ENCODE measurements around the gene CWF19L2.

CWF19L2 gene

DNA sequence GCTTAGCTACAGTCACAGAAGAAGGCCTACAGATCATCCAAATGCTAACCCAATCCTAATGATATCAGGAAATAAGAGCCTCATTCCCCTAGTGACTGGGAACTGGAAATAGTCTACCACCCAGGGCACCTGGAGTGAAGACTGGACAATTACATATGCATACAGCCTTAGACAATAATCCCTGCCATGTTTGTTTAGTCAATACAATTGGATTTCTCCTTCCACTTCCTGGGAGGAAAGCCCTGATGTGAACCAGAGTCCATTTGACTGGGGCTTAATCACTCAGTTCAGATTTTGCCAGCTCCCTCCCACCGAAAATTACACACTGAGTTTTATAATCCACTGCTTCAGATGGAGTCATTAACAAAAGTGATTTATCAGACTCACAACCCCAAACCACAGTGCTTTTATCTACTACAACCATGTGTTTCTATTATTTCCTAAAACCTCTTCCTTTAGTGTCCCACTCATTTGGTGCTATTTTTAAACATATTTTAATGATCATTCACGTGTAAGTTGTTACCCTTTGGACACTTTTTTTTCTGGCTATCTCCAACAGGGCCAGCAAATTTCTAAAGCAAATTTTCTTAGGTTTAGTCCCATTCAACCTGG, 29.9 kb downstream of the CWF19L2 start:
- TF ChIP-seq, protein P1, sequence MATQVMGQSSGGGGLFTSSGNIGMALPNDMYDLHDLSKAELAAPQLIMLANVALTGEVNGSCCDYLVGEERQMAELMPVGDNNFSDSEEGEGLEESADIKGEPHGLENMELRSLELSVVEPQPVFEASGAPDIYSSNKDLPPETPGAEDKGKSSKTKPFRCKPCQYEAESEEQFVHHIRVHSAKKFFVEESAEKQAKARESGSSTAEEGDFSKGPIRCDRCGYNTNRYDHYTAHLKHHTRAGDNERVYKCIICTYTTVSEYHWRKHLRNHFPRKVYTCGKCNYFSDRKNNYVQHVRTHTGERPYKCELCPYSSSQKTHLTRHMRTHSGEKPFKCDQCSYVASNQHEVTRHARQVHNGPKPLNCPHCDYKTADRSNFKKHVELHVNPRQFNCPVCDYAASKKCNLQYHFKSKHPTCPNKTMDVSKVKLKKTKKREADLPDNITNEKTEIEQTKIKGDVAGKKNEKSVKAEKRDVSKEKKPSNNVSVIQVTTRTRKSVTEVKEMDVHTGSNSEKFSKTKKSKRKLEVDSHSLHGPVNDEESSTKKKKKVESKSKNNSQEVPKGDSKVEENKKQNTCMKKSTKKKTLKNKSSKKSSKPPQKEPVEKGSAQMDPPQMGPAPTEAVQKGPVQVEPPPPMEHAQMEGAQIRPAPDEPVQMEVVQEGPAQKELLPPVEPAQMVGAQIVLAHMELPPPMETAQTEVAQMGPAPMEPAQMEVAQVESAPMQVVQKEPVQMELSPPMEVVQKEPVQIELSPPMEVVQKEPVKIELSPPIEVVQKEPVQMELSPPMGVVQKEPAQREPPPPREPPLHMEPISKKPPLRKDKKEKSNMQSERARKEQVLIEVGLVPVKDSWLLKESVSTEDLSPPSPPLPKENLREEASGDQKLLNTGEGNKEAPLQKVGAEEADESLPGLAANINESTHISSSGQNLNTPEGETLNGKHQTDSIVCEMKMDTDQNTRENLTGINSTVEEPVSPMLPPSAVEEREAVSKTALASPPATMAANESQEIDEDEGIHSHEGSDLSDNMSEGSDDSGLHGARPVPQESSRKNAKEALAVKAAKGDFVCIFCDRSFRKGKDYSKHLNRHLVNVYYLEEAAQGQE (IDR thresholded peaks at IDR 0.05; ENCODE audit: insufficient read depth in 1 of 2, low read depth in 2 of 2, low read length in 2 of 2), result no peak
- TF ChIP-seq POLR2AphosphoS5 (IDR thresholded peaks at IDR 0.05; ENCODE audit: low read depth, low read length) (no peak), TAF1 (IDR thresholded peaks at IDR 0.05; ENCODE audit: borderline replicate concordance, insufficient read depth, low read length) (no peak), SIN3A (IDR thresholded peaks at IDR 0.05; ENCODE audit: borderline replicate concordance, insufficient read depth, low read length) (no peak), FOXP2 (optimal IDR thresholded peaks at IDR 0.05; ENCODE audit: borderline replicate concordance, extremely low read depth, extremely low read length, insufficient read depth) (no peak)

DNA sequence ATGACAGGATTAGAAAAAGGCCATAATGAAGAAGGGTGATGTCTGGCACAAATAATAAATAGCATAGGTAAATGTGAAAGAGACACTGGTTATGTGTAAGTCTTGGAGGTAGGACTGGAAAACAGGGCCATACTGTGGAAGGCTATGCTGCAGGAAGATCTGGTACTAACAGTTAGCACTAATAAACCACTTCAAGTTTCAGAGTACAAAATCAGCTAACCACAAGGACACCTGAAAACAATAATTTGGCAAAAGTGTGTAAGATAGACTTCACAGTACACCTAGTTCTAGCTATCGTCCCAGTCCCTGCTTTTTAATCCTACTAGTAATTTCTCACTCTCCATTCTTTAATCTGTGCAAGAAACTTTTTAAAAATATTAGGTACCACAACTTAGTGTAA, 44.3 kb downstream of the CWF19L2 start:
- TF ChIP-seq FOXP2 (optimal IDR thresholded peaks at IDR 0.05; ENCODE audit: borderline replicate concordance, extremely low read depth, extremely low read length, insufficient read depth), result no peak

DNA sequence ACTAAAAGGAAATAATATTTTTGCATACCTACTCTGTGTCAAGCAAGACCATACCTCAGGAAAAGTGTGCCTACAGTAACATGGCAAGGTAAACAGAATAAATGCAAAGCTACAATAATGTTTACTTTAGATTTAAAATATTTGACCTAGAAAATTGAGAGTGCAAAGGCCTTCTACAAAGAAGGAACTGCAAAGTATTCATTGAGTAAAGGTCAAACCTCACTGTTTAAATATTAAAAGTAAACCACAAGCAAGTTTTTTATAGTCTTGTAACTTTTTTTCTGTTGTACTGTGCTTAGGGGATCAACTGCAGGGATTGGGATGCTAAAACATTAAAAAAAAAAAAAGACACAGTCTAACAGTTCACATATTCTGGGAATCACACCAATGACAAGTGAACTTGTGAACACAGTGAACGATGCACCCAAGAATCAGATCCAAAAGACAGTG, 48.8 kb downstream of the CWF19L2 start:
- TF ChIP-seq SIN3A (IDR thresholded peaks at IDR 0.05; ENCODE audit: borderline replicate concordance, insufficient read depth, low read length), result no peak
- no peak for TF ChIP-seq POLR2AphosphoS5 (IDR thresholded peaks at IDR 0.05; ENCODE audit: low read depth, low read length)
- no peak for TF ChIP-seq FOXP2 (optimal IDR thresholded peaks at IDR 0.05; ENCODE audit: borderline replicate concordance, extremely low read depth, extremely low read length, insufficient read depth)
- TF ChIP-seq, protein P1 (IDR thresholded peaks at IDR 0.05; ENCODE audit: insufficient read depth in 1 of 2, low read depth in 2 of 2, low read length in 2 of 2), result no peak
- no peak for TF ChIP-seq TAF1 (IDR thresholded peaks at IDR 0.05; ENCODE audit: borderline replicate concordance, insufficient read depth, low read length)

DNA sequence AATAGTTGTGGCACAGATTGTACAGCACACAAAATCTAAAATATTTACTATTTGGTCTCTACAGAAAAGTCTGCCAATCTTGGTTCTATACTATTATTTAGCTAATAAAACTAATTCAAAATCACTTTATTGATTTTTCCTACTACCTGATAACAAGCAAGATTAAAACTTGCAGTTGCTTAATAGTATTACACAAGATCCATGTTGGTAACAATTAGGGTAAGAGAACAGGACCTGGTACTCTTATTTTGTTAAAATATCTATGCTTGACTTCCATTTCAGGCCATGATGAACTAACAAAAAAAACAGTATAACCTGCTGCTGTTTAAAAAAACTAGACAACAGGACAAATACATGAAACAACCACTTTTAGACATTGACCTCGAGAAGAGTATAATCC, 52.4 kb downstream of the CWF19L2 start:
- TF ChIP-seq POLR2AphosphoS5 (IDR thresholded peaks at IDR 0.05; ENCODE audit: low read depth, low read length) (no peak), SIN3A (IDR thresholded peaks at IDR 0.05; ENCODE audit: borderline replicate concordance, insufficient read depth, low read length) (no peak)
- TF ChIP-seq, protein P1 (IDR thresholded peaks at IDR 0.05; ENCODE audit: insufficient read depth in 1 of 2, low read depth in 2 of 2, low read length in 2 of 2), result no peak

DNA sequence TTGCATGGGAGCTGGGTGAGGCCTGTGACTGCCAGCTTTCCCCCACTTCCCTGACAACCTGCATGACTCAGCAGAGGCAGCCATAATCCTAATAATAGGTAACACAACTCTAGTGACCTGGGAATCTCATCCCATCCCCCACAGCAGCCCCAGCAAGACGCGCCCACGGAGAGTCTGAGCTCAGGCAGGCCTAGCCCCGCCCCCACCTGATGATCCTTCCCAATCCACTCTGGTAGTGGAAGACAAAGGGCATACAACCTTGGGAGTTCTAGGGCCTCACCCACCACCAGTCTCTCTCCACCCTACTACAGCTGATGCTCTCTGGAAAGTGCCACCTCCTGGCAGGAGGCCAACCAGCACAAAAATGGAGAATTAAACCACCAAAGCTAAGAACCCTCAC, 60.3 kb downstream of the CWF19L2 start:
- TF ChIP-seq SIN3A (IDR thresholded peaks at IDR 0.05; ENCODE audit: borderline replicate concordance, insufficient read depth, low read length) (no peak), POLR2AphosphoS5 (IDR thresholded peaks at IDR 0.05; ENCODE audit: low read depth, low read length) (no peak)

DNA sequence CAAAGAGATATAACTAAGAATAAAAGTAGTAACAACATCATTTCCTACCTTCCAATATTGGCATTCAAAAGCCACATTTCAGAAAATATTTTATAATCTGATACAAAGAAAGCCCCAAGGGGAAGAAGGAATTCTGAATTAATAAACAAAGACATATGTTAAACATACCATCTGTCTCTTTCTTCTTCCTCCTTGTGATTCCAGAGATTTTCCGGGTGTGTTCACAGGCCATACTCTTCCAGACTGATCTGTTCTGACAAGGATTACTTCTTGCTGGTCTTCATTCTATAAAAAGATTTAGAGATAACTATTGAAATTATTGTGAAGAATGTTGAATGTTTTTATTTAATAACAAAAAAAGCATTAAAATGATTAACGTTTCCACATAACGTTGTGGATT, 65.0 kb downstream of the CWF19L2 start:
- no peak for TF ChIP-seq POLR2AphosphoS5 (IDR thresholded peaks at IDR 0.05; ENCODE audit: low read depth, low read length)
- no peak for TF ChIP-seq FOXP2 (optimal IDR thresholded peaks at IDR 0.05; ENCODE audit: borderline replicate concordance, extremely low read depth, extremely low read length, insufficient read depth)
- TF ChIP-seq SIN3A (IDR thresholded peaks at IDR 0.05; ENCODE audit: borderline replicate concordance, insufficient read depth, low read length), result no peak

GRCh38 chr11:107387666-107388065, 70.0 kb downstream of the CWF19L2 start:
- TF ChIP-seq POLR2AphosphoS5 (IDR thresholded peaks at IDR 0.05; ENCODE audit: low read depth, low read length) (no peak), FOXP2 (optimal IDR thresholded peaks at IDR 0.05; ENCODE audit: borderline replicate concordance, extremely low read depth, extremely low read length, insufficient read depth) (no peak), TAF1 (IDR thresholded peaks at IDR 0.05; ENCODE audit: borderline replicate concordance, insufficient read depth, low read length) (no peak), SIN3A (IDR thresholded peaks at IDR 0.05; ENCODE audit: borderline replicate concordance, insufficient read depth, low read length) (no peak)
- TF ChIP-seq, protein P1 (IDR thresholded peaks at IDR 0.05; ENCODE audit: insufficient read depth in 1 of 2, low read depth in 2 of 2, low read length in 2 of 2), result no peak

Measured in PFSK-1 (cell line).